WERI-Rb-1 (cell line): ENCODE results near the gene OSBPL5.

Experiments used
- DNase-seq: peaks from one replicate; pipeline ENCODE4 v3.0.0-alpha.2; 2020
- H3K27ac ChIP-seq: fragments of 250-450 bp; sonication (Bioruptor Pico); 2 replicates; pipeline ENCODE4 v1.5.1; 2020; ENCODE audit warnings: mild to moderate bottlenecking, moderate library complexity
- H3K27me3 ChIP-seq: fragments of 250-450 bp; sonication (Bioruptor Pico); 2 replicates; pipeline ENCODE4 v1.5.1; 2021; ENCODE audit warnings: mild to moderate bottlenecking, low read depth, moderate library complexity; ENCODE audit not compliant: insufficient read depth, severe bottlenecking
- H3K36me3 ChIP-seq: fragments of 250-450 bp; sonication (Bioruptor Pico); 2 replicates; pipeline ENCODE4 v1.5.1; 2020; ENCODE audit warnings: mild to moderate bottlenecking, moderate library complexity
- H3K4me3 ChIP-seq: 2 replicates; pipeline ENCODE4 v1.5.1; 2011; ENCODE audit warnings: low read depth, mild to moderate bottlenecking, control low read depth, low read length
- H3K9me3 ChIP-seq: fragments of 250-450 bp; sonication (Bioruptor Pico); 2 replicates; pipeline ENCODE4 v1.5.1; 2021; ENCODE audit warnings: mild to moderate bottlenecking, moderate library complexity; ENCODE audit not compliant: severe bottlenecking
- TF ChIP-seq, protein P1 (sequence below): IDR thresholded peaks from 2 replicates; pipeline ENCODE4 v1.5.1; 2011; ENCODE audit warnings: low read depth, mild to moderate bottlenecking, control low read depth, inconsistent platforms, low read length

OSBPL5 gene

DNA sequence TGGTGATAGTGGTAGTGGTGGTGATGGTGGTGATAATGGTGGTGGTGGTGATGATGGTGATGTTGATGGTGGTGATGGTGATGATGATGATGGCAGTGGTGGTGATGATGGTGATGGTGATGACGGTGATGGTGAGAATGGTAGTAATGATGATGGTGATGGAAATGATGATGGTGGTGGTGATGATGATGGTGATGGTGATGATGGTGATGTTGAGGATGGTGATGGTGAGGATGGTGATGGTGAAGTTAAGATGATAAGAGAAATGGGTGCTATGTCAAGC, 41.8 kb upstream of the OSBPL5 start:
- TF ChIP-seq, protein P1, sequence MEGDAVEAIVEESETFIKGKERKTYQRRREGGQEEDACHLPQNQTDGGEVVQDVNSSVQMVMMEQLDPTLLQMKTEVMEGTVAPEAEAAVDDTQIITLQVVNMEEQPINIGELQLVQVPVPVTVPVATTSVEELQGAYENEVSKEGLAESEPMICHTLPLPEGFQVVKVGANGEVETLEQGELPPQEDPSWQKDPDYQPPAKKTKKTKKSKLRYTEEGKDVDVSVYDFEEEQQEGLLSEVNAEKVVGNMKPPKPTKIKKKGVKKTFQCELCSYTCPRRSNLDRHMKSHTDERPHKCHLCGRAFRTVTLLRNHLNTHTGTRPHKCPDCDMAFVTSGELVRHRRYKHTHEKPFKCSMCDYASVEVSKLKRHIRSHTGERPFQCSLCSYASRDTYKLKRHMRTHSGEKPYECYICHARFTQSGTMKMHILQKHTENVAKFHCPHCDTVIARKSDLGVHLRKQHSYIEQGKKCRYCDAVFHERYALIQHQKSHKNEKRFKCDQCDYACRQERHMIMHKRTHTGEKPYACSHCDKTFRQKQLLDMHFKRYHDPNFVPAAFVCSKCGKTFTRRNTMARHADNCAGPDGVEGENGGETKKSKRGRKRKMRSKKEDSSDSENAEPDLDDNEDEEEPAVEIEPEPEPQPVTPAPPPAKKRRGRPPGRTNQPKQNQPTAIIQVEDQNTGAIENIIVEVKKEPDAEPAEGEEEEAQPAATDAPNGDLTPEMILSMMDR, result no peak
- H3K27ac ChIP-seq, result no peak overlapping the region
- H3K9me3 ChIP-seq, result peaks cover 3% of the 10 kb centered on the region
- H3K4me3 ChIP-seq, result no peak overlapping the region
- peaks cover 6% of the 10 kb centered on the region for H3K27me3 ChIP-seq
- DNase-seq, result no peak
- no peaks in the 10 kb centered on the region for H3K36me3 ChIP-seq

- Histone ChIP-seq H3K36me3 (no peaks in the 10 kb centered on the region), H3K9me3 (peaks cover 3% of the 10 kb centered on the region), H3K27ac (no peak overlapping the region), H3K4me3 (no peak overlapping the region), H3K27me3 (peaks cover 6% of the 10 kb centered on the region)
- DNase-seq, result no peak
- TF ChIP-seq, protein P1, result no peak
Observed at GRCh38 chr11:3206156-3206921, 41.2 kb upstream of the OSBPL5 start.

DNA sequence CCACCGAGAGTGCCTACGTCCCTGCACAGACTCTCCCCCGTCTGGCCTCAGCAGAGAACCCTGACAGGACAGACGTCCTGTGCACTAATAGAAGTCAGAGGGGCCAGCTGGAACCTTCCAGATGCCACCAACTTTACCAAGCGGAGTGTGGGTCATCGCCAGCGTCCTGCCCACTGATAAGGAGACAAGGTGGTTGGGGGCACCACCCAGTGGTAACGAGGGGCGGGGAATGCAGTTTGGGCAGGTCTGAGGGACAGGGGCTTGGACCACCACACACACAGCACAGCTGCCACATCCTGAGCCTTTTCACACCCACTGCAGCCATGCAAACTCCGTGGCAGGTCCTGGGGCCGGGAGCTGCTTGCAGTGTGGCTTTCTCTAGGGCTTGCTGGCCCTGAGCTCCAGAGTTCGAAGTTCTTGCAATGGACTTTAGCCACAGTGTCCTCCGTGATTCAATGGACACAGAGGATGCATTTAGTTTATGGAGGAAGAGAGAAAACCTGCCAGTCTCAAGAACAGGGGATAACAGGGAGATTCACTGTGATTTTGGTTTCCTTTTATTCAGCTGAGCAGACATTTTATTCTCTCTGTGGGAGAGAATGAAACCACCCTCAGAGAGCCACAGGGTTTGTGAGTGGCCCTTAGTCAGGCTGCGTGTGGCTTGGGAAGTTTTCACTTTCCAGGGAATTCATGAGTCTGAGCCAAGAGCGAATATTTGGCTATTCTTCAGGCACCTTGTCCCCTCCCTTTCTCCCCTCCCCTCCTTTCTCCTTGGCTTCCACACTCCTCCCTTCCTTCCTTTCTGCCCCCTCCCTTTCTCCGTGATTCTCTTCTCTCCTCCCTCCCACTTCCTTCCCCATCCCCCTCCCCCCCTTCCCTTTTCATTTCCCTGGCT, 40.4 kb upstream of the OSBPL5 start:
- peaks cover 6% of the 10 kb centered on the region for H3K27me3 ChIP-seq
- no peak for DNase-seq

GRCh38 chr11:3204141-3205015, 39.3 kb upstream of the OSBPL5 start:
- Histone ChIP-seq H3K9me3 (no peaks in the 10 kb centered on the region), H3K27ac (no peak overlapping the region), H3K36me3 (no peaks in the 10 kb centered on the region), H3K27me3 (peaks cover 6% of the 10 kb centered on the region), H3K4me3 (no peak overlapping the region)
- no peak for DNase-seq
- TF ChIP-seq, protein P1, result no peak

More for the DNA sequence above, 40.4 kb upstream of the OSBPL5 start:
- TF ChIP-seq, protein P1, result no peak
- Histone ChIP-seq H3K4me3 (no peak overlapping the region), H3K27ac (no peak overlapping the region), H3K9me3 (peaks cover 2% of the 10 kb centered on the region), H3K36me3 (no peaks in the 10 kb centered on the region)

GRCh38 chr11:3203221-3204043, 38.3 kb upstream of the OSBPL5 start:
- Histone ChIP-seq H3K4me3 (no peak overlapping the region), H3K9me3 (no peaks in the 10 kb centered on the region), H3K36me3 (no peaks in the 10 kb centered on the region), H3K27ac (no peak overlapping the region), H3K27me3 (peaks cover 6% of the 10 kb centered on the region)
- TF ChIP-seq, protein P1, result 0 out of 2 replicates have a peak, but pooled peaks have one; percentile 12
- DNase-seq, result peak; percentile 41
